HepG2 (cell line): ENCODE results near the gene UTP4. TPM values are rescaled to one million over a fixed set of nuclear protein-coding genes. Genes with fewer than 3 reads are reported as not detected.
A peak's percentile ranks its signal among the peaks of the same experiment; 100 is the strongest.

Experiments used
- CBX1 ChIP-seq: IDR thresholded peaks from one replicate; pipeline ENCODE4 v1.6.1; 2016; ENCODE audit warnings: antibody characterized with exemption, low read depth
- CBX5 ChIP-seq: sonication (generic); formaldehyde crosslinking; IDR thresholded peaks from 2 replicates; pipeline ENCODE4 v1.4.0; 2020; ENCODE audit warnings: missing genetic modification reagents, borderline replicate concordance
- CC2D1A ChIP-seq: sonication (generic); formaldehyde crosslinking; IDR thresholded peaks from 2 replicates; pipeline ENCODE4 v1.8.1; 2023; ENCODE audit warnings: mild to moderate bottlenecking, missing genetic modification reagents
- CENPX ChIP-seq: sonication (generic); formaldehyde crosslinking; IDR thresholded peaks from 2 replicates; pipeline ENCODE4 v1.9.0; 2021; ENCODE audit warnings: mild to moderate bottlenecking, missing genetic modification reagents, moderate library complexity
- DZIP1 ChIP-seq: sonication (generic); formaldehyde crosslinking; IDR thresholded peaks from 2 replicates; pipeline ENCODE4 v1.5.0; 2020; ENCODE audit warnings: mild to moderate bottlenecking, missing genetic modification reagents
- ELF4 ChIP-seq: sonication (generic); formaldehyde crosslinking; IDR thresholded peaks from 2 replicates; pipeline ENCODE4 v1.5.0; 2020; ENCODE audit warnings: missing genetic modification reagents, mild to moderate bottlenecking, moderate library complexity, borderline replicate concordance
- FOSL1 ChIP-seq: sonication (generic); formaldehyde crosslinking; IDR thresholded peaks from 2 replicates; pipeline ENCODE4 v1.9.0; 2021; ENCODE audit warnings: missing genetic modification reagents, borderline replicate concordance
- LCORL ChIP-seq, 2 experiments: fragments of 450-650 bp in 1 of 2; sonication (generic) in 1 of 2; formaldehyde crosslinking in 1 of 2; IDR thresholded peaks; 2 replicates each; pipeline versions ENCODE4 v1.5.0 to v1.6.1; 2017 to 2020; ENCODE audit warnings: antibody characterized with exemption in 1 of 2, missing genetic modification reagents in 1 of 2
- NKX3-1 ChIP-seq: sonication (generic); formaldehyde crosslinking; IDR thresholded peaks from 2 replicates; pipeline ENCODE4 v1.5.0; 2020; ENCODE audit warnings: missing genetic modification reagents
- NONO ChIP-seq, 2 experiments: fragments of 450-650 bp in 1 of 2; sonication (generic) in 1 of 2; formaldehyde crosslinking in 1 of 2; IDR thresholded peaks in 1 of 2; conservative IDR thresholded peaks in 1 of 2; 2 replicates each; pipeline versions ENCODE4 v1.6.1 to v1.8.0; 2017 to 2022; ENCODE audit warnings: mild to moderate bottlenecking in 1 of 2, missing genetic modification reagents in 1 of 2, moderate library complexity in 1 of 2
- NR3C1 ChIP-seq: sonication (generic); formaldehyde crosslinking; IDR thresholded peaks from 2 replicates; pipeline ENCODE4 v1.4.0; 2020; ENCODE audit warnings: missing genetic modification reagents
- PCBP1 ChIP-seq: fragments of 200-400 bp; formaldehyde crosslinking; IDR thresholded peaks from 2 replicates; pipeline ENCODE4 v1.6.1; 2017; ENCODE audit warnings: mild to moderate bottlenecking, low read depth, low read length, borderline replicate concordance
- PTBP1 ChIP-seq: fragments of 200-400 bp; formaldehyde crosslinking; IDR thresholded peaks from 2 replicates; pipeline ENCODE4 v1.6.1; 2018; ENCODE audit warnings: low read length, low read depth; ENCODE audit not compliant: poor library complexity, severe bottlenecking
- RELA ChIP-seq: sonication (generic); formaldehyde crosslinking; IDR thresholded peaks from 2 replicates; pipeline ENCODE4 v1.4.0; 2020; ENCODE audit warnings: missing genetic modification reagents
- RFX1 ChIP-seq: fragments of 450-650 bp; IDR thresholded peaks from 2 replicates; pipeline ENCODE4 v1.6.1; 2017
- SUZ12 ChIP-seq: fragments of 150-350 bp; IDR thresholded peaks from 2 replicates; pipeline ENCODE4 v1.6.1; 2014; ENCODE audit warnings: low read depth, low read length
- TBP ChIP-seq: sonication (generic); formaldehyde crosslinking; IDR thresholded peaks from 2 replicates; pipeline ENCODE4 v1.5.0; 2020; ENCODE audit warnings: missing genetic modification reagents
- TEAD2 ChIP-seq: sonication (generic); formaldehyde crosslinking; IDR thresholded peaks from 2 replicates; pipeline ENCODE4 v1.9.0; 2021; ENCODE audit warnings: missing genetic modification reagents
- TRIM24 ChIP-seq: sonication (generic); formaldehyde crosslinking; IDR thresholded peaks from 2 replicates; pipeline ENCODE4 v1.8.0; 2022; ENCODE audit warnings: mild to moderate bottlenecking, missing genetic modification reagents
- ZBTB43 ChIP-seq: sonication (generic); formaldehyde crosslinking; conservative IDR thresholded peaks from 2 replicates; pipeline ENCODE4 v1.4.0; 2020; ENCODE audit warnings: missing genetic modification reagents
- ZNF251 ChIP-seq: sonication (generic); formaldehyde crosslinking; IDR thresholded peaks from 2 replicates; pipeline ENCODE4 v1.9.0; 2021; ENCODE audit warnings: mild to moderate bottlenecking, missing genetic modification reagents
- ZNF841 ChIP-seq: sonication (generic); formaldehyde crosslinking; IDR thresholded peaks from 2 replicates; pipeline ENCODE4 v1.8.1; 2023; ENCODE audit warnings: missing genetic modification reagents, borderline replicate concordance
- polyA plus RNA-seq, 8 experiments: library from polyadenylated mRNA; depleted of rRNA in 3 of 8; stranded (reverse) in 7 of 8; unstranded in 1 of 8; fragments of >200 nt; fragmentation: Illumina TruSeq in 4 of 8; extraction: Trizol in 4 of 8; gene quantifications; 2 replicates each; pipeline versions ENCODE4 v1.2.1 to v1.2.3, GENCODE V29; 2011 to 2016; ENCODE audit warnings: low read depth in 4 of 8, missing spikeins in 1 of 8, mixed read lengths in 1 of 8; ENCODE audit not compliant: insufficient read depth in 1 of 8
- total RNA-seq, 5 experiments: library from RNA; depleted of rRNA; stranded (reverse); fragments of >200 nt; fragmentation: Illumina TruSeq; extraction: Trizol; gene quantifications; 2 replicates each; pipeline ENCODE4 v1.2.3, GENCODE V29; 2016; ENCODE audit warnings: low read depth in 1 of 5

UTP4 gene
- total and polyA plus RNA-seq, 2 of the 13 experiments (the other 11 are each of a cell fraction or from before 2014, with no cell fraction given), result 30.0 to 85.8 TPM

DNA sequence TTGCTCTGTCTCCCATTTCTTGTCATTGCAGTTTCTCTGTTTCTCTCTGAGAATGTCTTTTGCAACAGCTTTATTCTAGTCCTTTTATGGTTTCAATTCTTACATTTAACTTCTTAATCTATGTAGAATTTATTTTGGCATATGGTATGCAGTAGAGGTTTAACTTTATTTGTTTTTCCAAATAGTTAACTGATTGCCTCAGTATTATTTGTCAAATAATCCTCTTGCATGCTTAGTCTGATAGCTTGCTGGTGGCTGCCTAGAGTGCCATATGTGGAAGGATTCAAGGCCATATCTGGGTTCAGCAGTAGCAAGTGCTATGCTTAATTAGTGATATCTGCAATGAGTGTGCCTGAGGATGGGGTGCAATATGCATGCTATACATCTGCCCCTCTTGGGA is 61.4 kb downstream of the UTP4 start (continued):
- no peak for TF ChIP-seq ZNF251 (CRISPR knock-in tag)
- TF ChIP-seq CC2D1A (CRISPR knock-in tag), result no peak
- no peak for TF ChIP-seq CBX5 (CRISPR knock-in tag)
- TF ChIP-seq TRIM24 (CRISPR knock-in tag), result no peak
- no peak for TF ChIP-seq CENPX (CRISPR knock-in tag)
- no peak for TF ChIP-seq NONO (IDR thresholded peaks at IDR 0.05)
- no peak for TF ChIP-seq NONO (CRISPR knock-in tag; conservative IDR thresholded peaks at IDR 0.05)
- no peak for TF ChIP-seq FOSL1
- TF ChIP-seq ZNF841, result no peak
- TF ChIP-seq PTBP1, result no peak
- TF ChIP-seq ELF4 (CRISPR knock-in tag), result 0 out of 2 replicates have a peak, but pooled peaks have one; percentile 25
- TF ChIP-seq DZIP1 (CRISPR knock-in tag), result no peak
- TF ChIP-seq TBP (CRISPR knock-in tag), result no peak
- no peak for TF ChIP-seq ZBTB43 (CRISPR knock-in tag)
- no peak for TF ChIP-seq NKX3-1
- TF ChIP-seq CBX1, result no peak
- no peak for TF ChIP-seq LCORL (IDR thresholded peaks at IDR 0.05)
- TF ChIP-seq LCORL (CRISPR knock-in tag; IDR thresholded peaks at IDR 0.05), result no peak
- TF ChIP-seq RELA, result no peak
- no peak for TF ChIP-seq TEAD2 (CRISPR knock-in tag)
- no peak for TF ChIP-seq RFX1
- no peak for TF ChIP-seq PCBP1
- no peak for TF ChIP-seq NR3C1 (CRISPR knock-in tag)
- no peak for TF ChIP-seq SUZ12
